NCI-H69 (cell line): ENCODE measurements around the gene CERS3.

Source experiments
- DNase-seq: peaks from one replicate; lab custom pipeline; 2025; lab: John Stamatoyannopoulos, UW

Gene CERS3

DNA sequence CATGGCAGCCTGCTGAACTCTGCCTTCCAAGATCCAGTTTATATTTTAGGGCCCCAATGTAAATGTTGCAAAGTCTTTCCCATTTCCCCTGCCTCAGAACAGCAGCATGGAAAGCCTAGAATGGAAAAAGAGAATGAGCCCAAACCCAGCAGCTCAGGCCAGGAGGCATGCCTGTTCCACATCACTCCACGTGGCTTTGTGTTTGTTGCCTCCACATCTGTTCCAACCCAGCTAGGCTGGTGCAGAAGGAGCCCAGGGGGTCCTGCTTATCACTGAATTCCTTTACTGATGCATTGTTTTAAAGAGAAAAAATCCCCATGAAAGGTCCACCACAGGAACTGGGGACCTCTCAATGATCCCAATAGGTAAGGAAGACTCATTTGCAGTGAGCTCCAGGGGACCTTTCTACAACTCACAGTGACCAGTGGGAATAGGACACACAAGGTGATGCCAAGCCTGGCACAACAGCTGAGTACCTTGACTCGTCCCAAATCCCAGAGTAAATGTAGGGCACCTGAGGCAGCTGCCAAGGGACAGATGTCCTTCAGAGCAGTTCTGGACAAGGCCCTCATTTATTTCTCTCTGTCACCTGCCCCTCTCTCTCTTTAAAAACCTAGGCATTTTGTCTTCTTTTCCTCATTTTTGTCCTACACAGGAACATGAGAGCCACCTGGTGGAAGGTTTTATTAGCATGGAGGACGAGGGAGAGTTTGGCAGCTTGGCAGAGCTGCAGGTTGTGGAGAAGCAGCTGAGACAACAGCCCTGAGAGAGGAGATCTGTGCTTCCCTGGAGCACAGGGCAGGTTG is 145.2 kb downstream of the CERS3 start:
- DNase-seq: no peak

DNA sequence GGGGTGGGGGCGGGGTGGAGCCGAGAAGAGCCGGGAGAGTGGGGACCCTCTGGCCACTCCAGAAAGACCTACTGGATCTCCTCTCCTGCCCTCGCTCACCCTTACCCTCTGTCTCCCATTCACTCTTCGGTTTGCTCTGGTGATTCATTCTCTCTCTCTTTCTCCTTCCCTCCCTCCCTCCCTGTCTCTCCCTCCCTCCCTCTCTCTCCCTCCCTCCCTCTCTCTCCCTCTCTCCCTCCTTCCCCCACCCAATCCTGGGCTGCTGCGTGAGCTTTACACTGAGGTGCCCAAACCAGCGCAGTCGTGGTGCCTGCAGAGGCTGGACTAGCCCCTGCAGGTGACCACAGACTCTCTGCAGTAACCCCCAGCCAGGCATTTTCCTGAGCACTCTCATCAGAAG is 154.8 kb downstream of the CERS3 start:
- DNase-seq: no peak

GRCh38 chr15:100373120-100373896 is 155.4 kb downstream of the CERS3 start:
- DNase-seq: no peak

DNA sequence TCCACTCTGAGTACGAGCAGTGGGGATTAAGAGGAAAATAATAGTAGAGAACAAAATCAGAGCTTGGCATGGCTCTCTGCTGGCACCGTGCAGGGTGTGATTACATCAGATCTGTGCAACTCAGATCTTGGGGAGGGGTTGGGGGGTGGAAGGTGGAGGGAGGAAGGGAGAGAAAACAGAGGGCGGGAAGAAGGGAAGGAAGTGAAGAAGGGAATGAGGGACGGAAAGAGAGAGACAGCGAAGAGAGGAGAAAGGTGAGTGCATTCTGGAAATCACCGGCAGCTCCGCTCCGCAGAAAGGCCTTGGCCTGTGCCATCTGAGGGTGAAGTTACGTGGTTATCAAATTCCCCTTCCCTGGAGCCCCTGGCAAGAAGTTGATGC is 156.0 kb downstream of the CERS3 start:
- no peak for DNase-seq

- no peak for DNase-seq
These were observed 173.4 kb downstream of the CERS3 start for GRCh38 chr15:100355342-100355741.

DNA sequence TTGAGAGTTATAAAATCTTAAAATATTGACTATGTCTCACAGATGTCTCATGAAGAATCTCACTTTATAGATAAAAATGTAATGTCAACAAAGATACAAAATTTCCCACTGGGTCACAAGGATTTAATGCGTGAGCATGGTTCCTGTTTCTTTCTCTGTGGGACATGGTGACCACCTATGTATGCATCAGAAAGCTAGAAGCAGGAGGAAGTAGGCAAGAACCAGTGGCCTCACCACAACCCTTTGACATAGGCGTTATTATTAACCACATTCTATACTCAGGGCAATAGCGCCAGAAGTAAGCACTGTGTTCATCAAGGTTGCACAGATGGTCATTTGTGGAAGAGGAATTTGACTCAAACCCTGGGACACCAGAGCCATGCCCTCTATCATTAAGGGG is 175.3 kb downstream of the CERS3 start:
- no peak for DNase-seq

- DNase-seq: no peak
These were observed 178.1 kb downstream of the CERS3 start for GRCh38 chr15:100350434-100351226.
